Heart left ventricle (tissue), 13 donors: ENCODE measurements around the gene MYO1A.

Source experiments
- POLR2A ChIP-seq, 2 donors: fragments of 450-650 bp; IDR thresholded peaks; one replicate each; pipeline ENCODE4 v1.6.1; 2017; ENCODE audit warnings: antibody characterized with exemption in 2 of 2, mild to moderate bottlenecking in 2 of 2, moderate library complexity in 2 of 2
- TF ChIP-seq, protein P1 (sequence below), 12 donors: fragments of 200-600 bp; sonication (generic) in 4 of 12; IDR thresholded peaks; one replicate each; pipeline versions ENCODE4 v1.5.0 to v1.8.0; 2018 to 2022; ENCODE audit warnings: antibody characterized with exemption in 12 of 12, mild to moderate bottlenecking in 5 of 12
- donor health status: ischemic (EF 13 %, LVEDD 7.1; RV severe dilation, severe dysfunction).
- donor health status: DM: no; HTN: yes; CAD: no.
- donor health status: DM: no; HTN: no; CAD: no.
- donor health status: ischemic (EF 25% LVEDD 6.9; RV normal size, moderate dysfunction).
- donor health status: ischemic (EF 25% LVEDD 5.7; RV mildly dilated, moderate dysfunction).
- donor health status: ischemic (EF 35%, LVEDD 5.7; RV mildly dilated, moderate dysfunction).
- donor health status: nonischemic (EF 11% LVEDD 7.7; RV severe dilation, severe dysfunction).
- donor health status: DM: yes; HTN: yes; CAD: no.
- donor health status: PGD.
- donor health status: ischemic (EF 29% LVEDD 5.4; RV normal size, mild dysfunction).
- donor health status: nonischemic (EF 23%, LVEDD 6.1; RV moderate dilation, normal function).

GRCh38 chr12:57025196-57025595 is 24.7 kb downstream of the MYO1A start:
- no peak for TF ChIP-seq POLR2A (IDR thresholded peaks at IDR 0.05)
- TF ChIP-seq, protein P1, sequence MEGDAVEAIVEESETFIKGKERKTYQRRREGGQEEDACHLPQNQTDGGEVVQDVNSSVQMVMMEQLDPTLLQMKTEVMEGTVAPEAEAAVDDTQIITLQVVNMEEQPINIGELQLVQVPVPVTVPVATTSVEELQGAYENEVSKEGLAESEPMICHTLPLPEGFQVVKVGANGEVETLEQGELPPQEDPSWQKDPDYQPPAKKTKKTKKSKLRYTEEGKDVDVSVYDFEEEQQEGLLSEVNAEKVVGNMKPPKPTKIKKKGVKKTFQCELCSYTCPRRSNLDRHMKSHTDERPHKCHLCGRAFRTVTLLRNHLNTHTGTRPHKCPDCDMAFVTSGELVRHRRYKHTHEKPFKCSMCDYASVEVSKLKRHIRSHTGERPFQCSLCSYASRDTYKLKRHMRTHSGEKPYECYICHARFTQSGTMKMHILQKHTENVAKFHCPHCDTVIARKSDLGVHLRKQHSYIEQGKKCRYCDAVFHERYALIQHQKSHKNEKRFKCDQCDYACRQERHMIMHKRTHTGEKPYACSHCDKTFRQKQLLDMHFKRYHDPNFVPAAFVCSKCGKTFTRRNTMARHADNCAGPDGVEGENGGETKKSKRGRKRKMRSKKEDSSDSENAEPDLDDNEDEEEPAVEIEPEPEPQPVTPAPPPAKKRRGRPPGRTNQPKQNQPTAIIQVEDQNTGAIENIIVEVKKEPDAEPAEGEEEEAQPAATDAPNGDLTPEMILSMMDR (IDR thresholded peaks at IDR 0.05): no peak
